IPS-11a (cell line): Measurements from ENCODE around the gene MYL5.
"Not testable (repeated sequence)": the region's sequence is repeated elsewhere in the genome, so short reads cannot be mapped to it uniquely, and the experiment has no call there.

Experiments
- H3K4me3 ChIP-seq: one replicate; pipeline ENCODE4 v1.5.1; 2013; ENCODE audit warnings: low read depth, low read length, control low read depth

The MYL5 gene

DNA sequence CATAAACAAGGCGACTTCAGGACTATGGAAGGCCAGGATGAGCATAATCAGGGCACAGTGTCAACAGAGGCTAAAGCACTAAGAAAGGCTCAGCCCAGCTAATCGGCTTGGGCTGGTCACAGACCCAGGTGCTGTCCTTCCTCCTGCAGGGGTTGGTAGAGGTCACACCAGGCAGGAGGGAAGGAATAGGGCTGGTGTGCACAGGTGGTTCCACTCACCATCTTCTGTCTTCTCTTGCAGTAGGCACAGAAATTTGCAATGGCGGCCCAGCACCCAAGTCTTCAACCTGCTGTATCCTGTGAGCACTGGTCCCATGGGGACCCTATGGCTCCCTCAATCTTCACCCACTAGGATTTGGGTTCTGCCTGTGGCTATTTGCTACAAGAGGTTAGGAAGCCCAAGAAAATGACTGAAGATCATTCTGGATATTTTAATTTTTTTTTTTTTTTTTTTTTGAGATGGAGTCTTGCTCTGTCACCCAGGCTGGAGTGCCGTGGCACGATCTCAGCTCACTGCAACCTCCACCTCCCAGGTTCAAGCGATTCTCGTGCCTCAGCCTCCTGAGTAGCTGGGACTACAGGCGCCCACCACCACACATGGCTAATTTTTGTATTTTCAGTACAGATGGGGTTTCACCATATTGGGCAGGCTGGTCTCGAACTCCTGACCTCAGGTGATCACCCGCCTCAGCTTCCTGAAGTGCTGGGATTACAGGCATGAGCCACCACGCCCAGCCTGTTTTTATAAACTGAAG lies 4.4 kb upstream of the MYL5 start:
- H3K4me3 ChIP-seq: not testable (repeated sequence)

GRCh38 chr4:671769-672168 lies 2.6 kb upstream of the MYL5 start:
- H3K4me3 ChIP-seq: no peak overlapping the region

DNA sequence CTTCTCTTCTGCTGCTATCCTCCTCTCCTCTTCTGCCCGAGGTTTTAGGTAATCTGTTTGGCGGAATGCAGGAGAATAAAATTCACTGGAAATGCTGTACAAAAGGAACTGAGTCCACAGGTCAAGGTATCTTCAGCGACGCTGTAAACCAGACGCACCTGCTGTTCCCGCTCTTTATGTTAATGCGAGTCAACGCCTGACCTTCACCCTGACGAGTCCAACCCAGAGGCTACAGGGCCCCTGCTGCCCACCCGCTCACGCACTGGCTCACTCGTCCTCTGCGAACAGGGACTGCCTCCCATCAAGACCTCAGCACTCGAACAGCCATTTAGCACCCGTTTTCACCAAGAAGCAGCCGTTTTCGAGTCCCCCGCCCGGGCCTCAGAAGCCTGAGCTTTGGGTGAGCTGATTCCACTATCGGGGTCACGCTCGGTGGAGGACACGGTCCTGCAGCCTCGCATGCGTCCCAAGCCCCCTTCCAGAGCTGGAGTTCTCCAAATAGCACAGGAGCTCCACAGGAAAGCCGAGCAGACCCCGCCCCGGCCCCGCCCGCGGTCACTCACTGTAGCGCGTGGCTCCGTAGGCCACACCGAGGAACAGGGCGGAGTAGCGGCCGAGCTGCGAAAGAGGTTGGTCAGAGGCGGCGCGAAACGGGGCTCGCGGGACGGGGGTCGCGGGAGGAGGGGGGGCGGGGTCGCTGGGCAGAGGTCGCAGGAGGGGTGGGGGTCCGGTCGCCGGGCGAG lies 822 bp upstream of the MYL5 start:
- peak overlapping the region; percentile 81 for H3K4me3 ChIP-seq

DNA sequence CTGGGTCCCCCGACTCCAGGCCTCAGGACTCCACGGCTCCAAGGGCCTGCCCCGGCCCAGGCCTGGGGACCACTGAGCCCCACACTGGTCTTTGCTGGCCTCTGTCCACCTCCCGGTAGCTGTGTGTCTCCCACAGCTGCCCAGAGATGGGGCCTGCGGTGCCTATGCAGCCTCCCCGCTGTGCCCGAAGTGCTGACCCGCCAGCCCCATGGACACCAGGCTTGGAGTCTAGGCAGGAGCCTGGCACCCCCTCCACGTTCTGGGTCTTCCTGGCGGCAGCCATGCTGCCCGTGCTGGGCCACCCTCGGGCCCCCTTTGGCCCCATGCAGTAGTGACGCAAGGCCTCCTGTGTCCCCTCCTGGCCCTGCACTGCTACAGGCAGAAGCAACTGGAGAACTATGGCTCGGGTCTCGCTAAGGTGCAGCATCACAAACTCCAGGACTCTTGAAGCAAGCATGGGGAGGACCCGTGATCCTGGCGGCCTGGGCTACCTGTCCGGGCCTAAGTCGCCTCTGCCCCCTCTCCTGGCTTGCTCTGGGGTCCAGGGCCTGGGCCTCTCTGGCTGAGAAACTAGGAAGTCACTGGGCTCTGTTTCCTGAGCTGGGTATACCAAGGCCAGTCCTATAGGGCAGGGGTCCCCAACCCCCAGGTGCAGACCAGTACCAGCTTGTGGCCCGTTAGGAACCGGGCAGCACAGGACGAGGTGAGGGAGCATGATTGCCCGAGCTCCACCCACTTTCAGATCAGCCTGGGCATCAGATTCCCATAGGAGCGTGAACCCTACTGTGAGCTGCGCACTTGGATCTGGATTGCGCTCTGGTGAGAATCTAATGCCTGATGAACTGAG lies 917 bp downstream of the MYL5 start:
- H3K4me3 ChIP-seq: peak overlapping the region; percentile 81

GRCh38 chr4:675980-676870 lies 1.9 kb downstream of the MYL5 start:
- H3K4me3 ChIP-seq: no peak overlapping the region

DNA sequence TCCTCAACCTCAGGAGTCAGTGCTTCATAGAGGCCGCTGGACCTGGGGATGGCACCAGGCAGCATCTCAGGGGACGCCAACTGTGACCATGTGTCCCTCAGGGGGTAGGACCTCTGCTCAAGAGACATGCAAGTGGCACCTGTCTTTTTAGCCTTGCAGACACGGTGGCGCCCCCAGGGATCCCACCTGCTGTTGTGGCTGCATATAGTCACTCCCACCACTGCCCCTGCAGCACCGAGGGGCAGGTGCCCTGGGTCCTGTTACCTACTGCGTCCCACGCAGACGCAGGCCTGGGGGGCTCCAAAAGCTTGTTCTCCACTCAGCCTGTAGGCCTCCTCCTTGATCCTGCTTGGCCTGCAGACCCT lies 2.5 kb downstream of the MYL5 start:
- H3K4me3 ChIP-seq: no peak overlapping the region

- no peak overlapping the region for H3K4me3 ChIP-seq
Observed at GRCh38 chr4:677431-678293, 3.3 kb downstream of the MYL5 start.

DNA sequence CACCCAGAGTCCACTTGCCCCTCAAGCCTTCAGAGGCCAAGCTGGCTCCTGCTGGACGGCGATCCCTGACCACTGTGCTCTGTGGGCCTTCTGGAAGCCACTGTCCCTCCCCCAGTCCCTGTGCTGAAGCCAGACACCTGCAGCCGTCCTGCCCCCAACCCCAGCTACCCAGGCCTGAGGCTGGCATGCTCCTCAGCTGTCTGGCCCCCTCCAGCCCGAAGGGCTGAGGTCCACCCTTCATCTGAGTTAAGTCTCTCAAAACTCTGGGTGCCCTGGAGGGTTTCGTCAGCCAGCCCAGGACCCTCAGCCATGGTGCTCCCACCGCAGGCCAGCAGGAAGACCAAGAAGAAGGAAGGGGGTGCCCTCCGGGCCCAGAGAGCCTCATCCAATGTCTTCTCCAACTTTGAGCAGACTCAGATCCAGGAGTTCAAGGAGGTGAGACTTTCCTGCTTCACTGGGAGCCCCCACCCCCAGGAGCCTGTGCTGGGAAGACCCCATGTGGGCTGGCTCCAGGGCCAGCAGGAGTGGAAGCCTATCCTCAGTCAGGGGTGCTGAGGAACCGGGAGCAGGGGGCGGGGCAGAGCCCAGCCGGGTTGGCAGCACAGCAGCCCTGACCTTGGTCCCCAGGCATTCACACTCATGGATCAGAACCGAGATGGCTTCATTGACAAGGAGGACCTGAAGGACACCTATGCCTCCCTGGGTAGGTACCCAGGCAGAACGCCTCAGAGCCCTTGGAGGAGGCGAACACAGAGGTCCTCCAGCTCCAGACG lies 4.2 kb downstream of the MYL5 start:
- no peak overlapping the region for H3K4me3 ChIP-seq

DNA sequence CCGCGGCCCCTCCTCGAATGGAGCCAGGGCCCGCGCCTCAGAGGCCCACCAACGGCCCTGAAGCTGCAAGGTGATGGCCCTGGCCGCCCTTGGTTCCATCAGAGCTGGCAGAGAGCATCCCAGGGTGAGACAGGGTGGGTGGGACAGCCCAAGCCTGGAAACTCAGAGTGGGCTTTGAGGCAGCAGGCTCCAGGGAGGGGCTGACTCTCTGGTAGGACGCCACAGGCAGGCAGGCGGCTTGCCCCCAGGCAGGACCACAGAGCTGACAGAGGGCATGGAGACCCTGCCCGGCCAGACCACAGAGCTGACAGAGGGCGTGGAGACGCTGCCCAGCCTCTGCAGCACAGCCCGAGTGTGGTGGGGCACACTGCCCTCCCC lies 4.8 kb downstream of the MYL5 start:
- H3K4me3 ChIP-seq: no peak overlapping the region

DNA sequence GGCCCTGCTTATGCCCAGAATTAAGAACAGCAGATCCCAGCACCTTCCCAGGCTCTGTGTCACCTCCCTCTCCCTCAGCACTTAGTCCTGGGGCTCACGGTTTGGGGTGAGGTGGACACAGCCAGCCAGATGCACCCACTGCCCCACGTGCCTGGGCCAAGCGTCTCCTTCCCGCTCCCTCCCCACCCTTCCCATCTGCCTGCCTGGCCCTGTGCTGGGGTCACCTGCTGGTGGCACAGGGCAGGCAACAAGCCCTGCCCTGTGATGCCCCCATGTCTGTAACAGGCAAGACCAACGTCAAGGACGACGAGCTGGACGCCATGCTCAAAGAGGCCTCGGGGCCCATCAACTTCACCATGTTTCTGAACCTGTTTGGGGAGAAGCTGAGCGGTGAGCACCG lies 5.3 kb downstream of the MYL5 start:
- no peak overlapping the region for H3K4me3 ChIP-seq

GRCh38 chr4:680091-680490 lies 5.7 kb downstream of the MYL5 start:
- no peak overlapping the region for H3K4me3 ChIP-seq

GRCh38 chr4:680551-680927 lies 6.2 kb downstream of the MYL5 start:
- no peak overlapping the region for H3K4me3 ChIP-seq

GRCh38 chr4:680928-681645 lies 6.7 kb downstream of the MYL5 start:
- H3K4me3 ChIP-seq: peak overlapping the region; percentile 13

- no peak overlapping the region for H3K4me3 ChIP-seq
Observed at GRCh38 chr4:681736-682451, 7.6 kb downstream of the MYL5 start.

DNA sequence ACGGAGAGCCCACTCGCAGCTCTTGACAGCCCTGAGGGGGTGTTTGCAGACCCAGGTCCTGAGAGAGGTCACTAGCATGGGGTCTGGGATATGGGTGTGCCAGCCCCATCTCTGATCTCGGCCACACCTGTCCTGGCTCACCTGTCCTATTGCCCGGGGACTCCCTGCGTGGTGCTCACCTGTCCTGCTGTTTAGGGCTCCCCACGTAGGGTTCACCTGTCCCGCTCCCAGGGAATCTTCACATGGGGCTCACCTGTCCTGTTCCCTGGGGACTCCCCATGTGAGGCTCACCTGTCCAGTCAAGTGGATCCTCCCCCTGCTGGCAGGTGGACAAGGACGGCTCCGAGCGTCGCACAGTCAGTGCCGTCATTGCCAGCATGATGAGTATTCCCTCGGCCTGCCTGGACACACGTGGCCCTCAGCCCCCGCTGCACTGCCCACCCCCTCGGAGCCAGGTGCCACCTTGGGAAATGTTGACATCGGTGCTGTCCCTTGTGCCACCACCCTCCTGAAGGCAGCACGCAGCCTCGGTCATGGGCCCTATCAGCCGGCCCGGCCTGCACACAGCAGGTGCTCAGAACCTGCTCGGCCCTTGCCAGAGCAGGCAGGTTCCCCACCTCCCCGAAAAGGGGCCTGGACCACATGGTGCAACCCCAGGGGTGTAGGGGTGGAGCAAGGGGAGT lies 8.3 kb downstream of the MYL5 start:
- no peak overlapping the region for H3K4me3 ChIP-seq

GRCh38 chr4:683247-683897 lies 9.0 kb downstream of the MYL5 start:
- no peak overlapping the region for H3K4me3 ChIP-seq
